Common myeloid progenitor, CD34-positive (primary cell): Measurements from ENCODE around the gene OSBPL9.

Experiments
- CTCF ChIA-PET: fragments of 350-600 bp; sonication (Branson Sonifier 250); formaldehyde crosslinking; loops from one replicate; lab custom pipeline; 2021; ENCODE audit warnings: antibody characterized with exemption; lab: Charles Lee
- POLR2A ChIA-PET: fragments of 350-600 bp; sonication (Branson Sonifier 250); formaldehyde crosslinking; loops from one replicate; lab custom pipeline; 2021; ENCODE audit warnings: antibody characterized with exemption; lab: Charles Lee
- DNase-seq, 3 donors: peaks; one replicate each; pipeline versions ENCODE4 v3.0.0 to v3.0.0-alpha.2; 2013
- H3K27ac ChIP-seq, 2 experiments: 1 replicate in 1 of 2; 2 replicates in 1 of 2; pipeline ENCODE4 v1.7.0; 2013; ENCODE audit warnings: inconsistent platforms in 2 of 2, low read length in 2 of 2, mild to moderate bottlenecking in 2 of 2, low read depth in 1 of 2, moderate library complexity in 1 of 2; ENCODE audit not compliant: severe bottlenecking in 2 of 2, insufficient read depth in 1 of 2, poor library complexity in 1 of 2
- H3K27me3 ChIP-seq, 5 experiments: replicated peaks in 2 of 5; 1 replicate in 3 of 5; 2 replicates in 2 of 5; pipeline versions ENCODE4 v1.6.1 to v1.7.0; 2013; ENCODE audit warnings: low read length in 4 of 5, mild to moderate bottlenecking in 2 of 5, moderate library complexity in 2 of 5, inconsistent platforms in 1 of 5; ENCODE audit not compliant: insufficient read depth in 5 of 5, control insufficient read depth in 4 of 5
- H3K36me3 ChIP-seq, 4 experiments: 1 replicate in 2 of 4; 2 replicates in 2 of 4; pipeline versions ENCODE4 v1.6.1 to v1.7.0; 2013; ENCODE audit warnings: low read length in 3 of 4, control low read depth in 1 of 4, mild to moderate bottlenecking in 1 of 4; ENCODE audit not compliant: control insufficient read depth in 4 of 4, insufficient read depth in 4 of 4
- H3K4me1 ChIP-seq, 4 experiments: 1 replicate in 3 of 4; 2 replicates in 1 of 4; pipeline versions ENCODE4 v1.6.1 to v1.7.1; 2013; ENCODE audit warnings: low read length in 3 of 4, mild to moderate bottlenecking in 3 of 4, control low read depth in 1 of 4, inconsistent platforms in 1 of 4, moderate library complexity in 1 of 4; ENCODE audit not compliant: control insufficient read depth in 4 of 4, insufficient read depth in 4 of 4; ENCODE audit errors: control extremely low read depth in 1 of 4
- H3K4me3 ChIP-seq, 7 experiments: 1 replicate in 4 of 7; 2 replicates in 3 of 7; pipeline versions ENCODE4 v1.5.1 to v1.7.0; 2013; ENCODE audit warnings: mild to moderate bottlenecking in 7 of 7, low read length in 6 of 7, moderate library complexity in 6 of 7, inconsistent platforms in 2 of 7, low read depth in 2 of 7, control low read depth in 1 of 7; ENCODE audit not compliant: insufficient read depth in 4 of 7, control insufficient read depth in 1 of 7; ENCODE audit errors: extremely low read depth in 1 of 7
- H3K9me3 ChIP-seq, 5 experiments: 1 replicate in 4 of 5; 2 replicates in 1 of 5; pipeline versions ENCODE4 v1.6.1 to v1.7.1; 2013; ENCODE audit warnings: low read length in 4 of 5, mild to moderate bottlenecking in 2 of 5, inconsistent platforms in 1 of 5, low read depth in 1 of 5, moderate library complexity in 1 of 5; ENCODE audit not compliant: control insufficient read depth in 4 of 5, insufficient read depth in 2 of 5; ENCODE audit errors: control extremely low read depth in 1 of 5
- WGBS: methylation state at CpG from one replicate; pipeline ENCODE4 v1.1.5; 2013; ENCODE audit not compliant: insufficient coverage; 5-methylcytosine and 5-hydroxymethylcytosine counted together

The OSBPL9 gene

GRCh38 chr1:51750218-51750617, 133.3 kb downstream of the OSBPL9 start:
- H3K36me3 ChIP-seq = peaks cover 4 to 31% (median 22%) of the 10 kb centered on the region in 4 experiments
- DNase-seq = peak in 2 of 3 donors; percentile 50 to 53
- H3K4me3 ChIP-seq = no peak overlapping the region
- no peaks in the 10 kb centered on the region for H3K27me3 ChIP-seq
- peaks cover 0 to 4% (median 3%) of the 10 kb centered on the region in 5 experiments for H3K9me3 ChIP-seq
- ChIA-PET POLR2A (no interaction called here), CTCF (interaction anchor here (1.4 kb wide), 1 partner anchor 16 kb away, joined by 4 read pairs; no protein-coding TSS in a partner anchor)
- no CpG with 5 or more reads among the region's 3 CpGs for WGBS
- peaks cover 0 to 5% (median 2%) of the 10 kb centered on the region in 4 experiments for H3K4me1 ChIP-seq
- peak overlapping the region in 1 of 2 experiments; percentile 37 for H3K27ac ChIP-seq

GRCh38 chr1:51750729-51751128, 133.8 kb downstream of the OSBPL9 start:
- CTCF ChIA-PET = interaction anchor here (0.7 to 1.4 kb wide), 3 partner anchors 12 to 18 kb away, joined by 3 to 4 read pairs (median 4); no protein-coding TSS in a partner anchor

GRCh38 chr1:51752073-51752948, 135.4 kb downstream of the OSBPL9 start:
- 90% methylated on average over 9 of the region's 11 CpGs for WGBS
- Histone ChIP-seq H3K9me3 (peaks cover 0 to 4% (median 3%) of the 10 kb centered on the region in 5 experiments), H3K4me3 (no peak overlapping the region), H3K27me3 (no peaks in the 10 kb centered on the region), H3K4me1 (peaks cover 0 to 5% (median 2%) of the 10 kb centered on the region in 4 experiments), H3K27ac (no peak overlapping the region), H3K36me3 (peaks cover 6 to 35% (median 28%) of the 10 kb centered on the region in 4 experiments)
- ChIA-PET POLR2A (no interaction called here), CTCF (interaction anchor here (0.6 to 2.2 kb wide), 4 partner anchors 14 to 128 kb away, joined by 3 to 6 read pairs (median 4); no protein-coding TSS in a partner anchor)
- no peak for DNase-seq

More at GRCh38 chr1:51750729-51751128, 133.8 kb downstream of the OSBPL9 start:
- WGBS = 100% methylated on average over 1 of the region's 1 CpG
- H3K27ac ChIP-seq = peak overlapping the region in 1 of 2 experiments; percentile 14
- H3K36me3 ChIP-seq = peaks cover 6 to 35% (median 26%) of the 10 kb centered on the region in 4 experiments
- POLR2A ChIA-PET = no interaction called here
- H3K27me3 ChIP-seq = no peaks in the 10 kb centered on the region
- peaks cover 0 to 4% (median 3%) of the 10 kb centered on the region in 5 experiments for H3K9me3 ChIP-seq
- H3K4me3 ChIP-seq = no peak overlapping the region
- DNase-seq = no peak
- H3K4me1 ChIP-seq = peaks cover 0 to 5% (median 2%) of the 10 kb centered on the region in 4 experiments

- CTCF ChIA-PET = interaction anchor here (2.2 kb wide), 1 partner anchor 15 kb away, joined by 6 read pairs; no protein-coding TSS in a partner anchor
- peaks cover 0 to 4% (median 3%) of the 10 kb centered on the region in 5 experiments for H3K9me3 ChIP-seq
- peaks cover 0 to 5% (median 2%) of the 10 kb centered on the region in 4 experiments for H3K4me1 ChIP-seq
- no peaks in the 10 kb centered on the region for H3K27me3 ChIP-seq
- H3K36me3 ChIP-seq = peaks cover 9 to 35% (median 29%) of the 10 kb centered on the region in 4 experiments
- POLR2A ChIA-PET = no interaction called here
- DNase-seq = no peak
- no peak overlapping the region for H3K4me3 ChIP-seq
- H3K27ac ChIP-seq = no peak overlapping the region
These were observed 137.1 kb downstream of the OSBPL9 start for GRCh38 chr1:51753969-51754368.

- H3K4me1 ChIP-seq = peaks cover 0 to 5% (median 2%) of the 10 kb centered on the region in 4 experiments
These were observed 137.8 kb downstream of the OSBPL9 start for GRCh38 chr1:51754666-51755065.

GRCh38 chr1:51755437-51755836, 138.5 kb downstream of the OSBPL9 start:
- Histone ChIP-seq H3K9me3 (peaks cover 0 to 4% (median 3%) of the 10 kb centered on the region in 5 experiments), H3K4me3 (no peak overlapping the region), H3K27me3 (no peaks in the 10 kb centered on the region), H3K27ac (no peak overlapping the region), H3K36me3 (peaks cover 11 to 34% (median 26%) of the 10 kb centered on the region in 4 experiments), H3K4me1 (no peaks in the 10 kb centered on the region)
- 100% methylated on average over 5 of the region's 7 CpGs for WGBS
- ChIA-PET POLR2A (no interaction called here), CTCF (interaction anchor here (0.7 to 1.3 kb wide), 2 partner anchors 15 to 36 kb away, joined by 3 to 4 read pairs; no protein-coding TSS in a partner anchor)
- DNase-seq = no peak

More at GRCh38 chr1:51754666-51755065, 137.8 kb downstream of the OSBPL9 start:
- Histone ChIP-seq H3K27ac (no peak overlapping the region), H3K9me3 (peaks cover 0 to 4% (median 3%) of the 10 kb centered on the region in 5 experiments), H3K36me3 (peaks cover 9 to 32% (median 25%) of the 10 kb centered on the region in 4 experiments), H3K27me3 (no peaks in the 10 kb centered on the region), H3K4me3 (no peak overlapping the region)
- POLR2A ChIA-PET = no interaction called here
- 100% methylated on average over 3 of the region's 3 CpGs for WGBS
- CTCF ChIA-PET = interaction anchor here (2.2 kb wide), 1 partner anchor 15 kb away, joined by 6 read pairs; no protein-coding TSS in a partner anchor
- DNase-seq = no peak
